HT1080 (cell line): ENCODE measurements around the gene MYL11. TPM values are rescaled to one million over a fixed set of nuclear protein-coding genes. Genes with fewer than 3 reads are reported as not detected.

ENCODE experiments used
- DNase-seq: peaks from one replicate; pipeline ENCODE4 v3.0.0-alpha.2; 2015; ENCODE audit warnings: low read depth
- total RNA-seq: library from RNA; depleted of rRNA; stranded (reverse); fragments of >200 nt; shearing (Covaris generic); gene quantifications from 2 replicates; pipeline ENCODE4 v1.2.3, GENCODE V29; 2014

Gene MYL11
- total RNA-seq, 1 experiment from 2014 or later = not detected

- no peak for DNase-seq
Observed at GRCh38 chr16:30353438-30354129, 21.0 kb upstream of the MYL11 start.

GRCh38 chr16:30354423-30355143 is 20.0 kb upstream of the MYL11 start:
- DNase-seq = no peak

GRCh38 chr16:30355144-30355953 is 19.3 kb upstream of the MYL11 start, which contains the start of gene CD2BP2:
TSS of gene CD2BP2 (minus strand) at chr16:30355308. CDS start at chr16:30354681, 627 bp downstream.
- peak; percentile 99 for DNase-seq

- DNase-seq = no peak
Observed at GRCh38 chr16:30355954-30356308, 18.7 kb upstream of the MYL11 start.

GRCh38 chr16:30356401-30357084 is 18.1 kb upstream of the MYL11 start:
- no peak for DNase-seq

- DNase-seq = no peak
Observed at GRCh38 chr16:30357085-30357714, 17.4 kb upstream of the MYL11 start.

GRCh38 chr16:30357715-30358576 is 16.7 kb upstream of the MYL11 start:
- DNase-seq = no peak

- no peak for DNase-seq
Observed at GRCh38 chr16:30358577-30358936, 16.0 kb upstream of the MYL11 start.

- DNase-seq = no peak
Observed at GRCh38 chr16:30358990-30359870, 15.4 kb upstream of the MYL11 start.

GRCh38 chr16:30359871-30360170 is 14.8 kb upstream of the MYL11 start:
- no peak for DNase-seq

- no peak for DNase-seq
Observed at GRCh38 chr16:30361180-30361579, 13.4 kb upstream of the MYL11 start.

- DNase-seq = no peak
Observed at GRCh38 chr16:30365200-30365599, 9.4 kb upstream of the MYL11 start.

GRCh38 chr16:30366511-30366910 is 8.1 kb upstream of the MYL11 start:
- DNase-seq = no peak

GRCh38 chr16:30367349-30368009 is 7.1 kb upstream of the MYL11 start:
- no peak for DNase-seq

- peak; percentile 68 for DNase-seq
Observed at GRCh38 chr16:30368122-30368791, 6.3 kb upstream of the MYL11 start.

GRCh38 chr16:30368792-30369090 is 5.9 kb upstream of the MYL11 start:
- DNase-seq = no peak

GRCh38 chr16:30369091-30369937 is 5.3 kb upstream of the MYL11 start:
- no peak for DNase-seq
